RWPE2 (cell line): ENCODE measurements around the gene UBE3D.

Experiments used
- ATAC-seq: fragments of 200-7000 bp; cut with Tn5 transposase; 3 replicates; pipeline ENCODE4 v1.9.1; 2021; ENCODE audit warnings: low read depth
- DNase-seq: peaks from one replicate; pipeline ENCODE4 v3.0.0-alpha.2; 2020; ENCODE audit warnings: low spot score
- H3K27ac ChIP-seq: fragments of 450-650 bp; 2 replicates; pipeline ENCODE4 v1.5.1; 2017; ENCODE audit warnings: mild to moderate bottlenecking; ENCODE audit not compliant: poor library complexity, severe bottlenecking
- H3K27me3 ChIP-seq: fragments of 250-450 bp; sonication (Bioruptor Pico); 2 replicates; pipeline ENCODE4 v1.5.1; 2021; ENCODE audit warnings: mild to moderate bottlenecking, moderate library complexity; ENCODE audit not compliant: insufficient read depth, poor library complexity, severe bottlenecking
- H3K36me3 ChIP-seq: fragments of 250-450 bp; sonication (Bioruptor Pico); 2 replicates; pipeline ENCODE4 v1.5.1; 2020; ENCODE audit warnings: low read depth, mild to moderate bottlenecking, moderate library complexity
- H3K4me1 ChIP-seq: fragments of 250-450 bp; sonication (Bioruptor Pico); 2 replicates; pipeline ENCODE4 v1.5.1; 2021; ENCODE audit warnings: mild to moderate bottlenecking, moderate library complexity; ENCODE audit not compliant: insufficient read depth, poor library complexity, severe bottlenecking
- H3K4me3 ChIP-seq: fragments of 250-450 bp; sonication (Bioruptor Pico); 2 replicates; pipeline ENCODE4 v1.5.1; 2021; ENCODE audit warnings: mild to moderate bottlenecking, moderate library complexity; ENCODE audit not compliant: severe bottlenecking
- H3K9me3 ChIP-seq: fragments of 250-450 bp; sonication (Bioruptor Pico); 2 replicates; pipeline ENCODE4 v1.5.1; 2021; ENCODE audit warnings: mild to moderate bottlenecking, moderate library complexity; ENCODE audit not compliant: severe bottlenecking
- TF ChIP-seq, protein P1 (sequence below): fragments of 450-650 bp; IDR thresholded peaks from one replicate; pipeline ENCODE4 v1.5.1; 2017; ENCODE audit warnings: mild to moderate bottlenecking, moderate library complexity; ENCODE audit not compliant: poor library complexity, severe bottlenecking

Gene UBE3D

DNA sequence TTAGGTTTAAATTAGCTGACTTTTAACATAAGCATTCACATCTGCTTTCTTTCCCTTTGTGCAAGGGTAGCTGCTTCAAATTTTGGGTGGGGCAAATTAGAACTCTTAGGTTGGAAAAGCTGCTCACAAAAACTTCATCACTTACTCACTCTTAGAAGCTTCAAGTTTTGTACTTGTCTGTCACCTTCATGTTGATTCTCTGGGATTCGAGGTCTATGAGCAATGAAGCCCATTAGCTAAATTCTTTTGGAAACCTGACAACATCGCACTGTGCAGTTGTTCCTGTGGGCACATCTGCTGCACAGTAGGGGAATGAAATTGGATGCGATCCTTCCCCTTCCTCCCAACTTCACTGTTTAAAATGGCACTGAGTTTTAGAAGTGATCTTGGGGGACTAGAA lies 156.1 kb downstream of the UBE3D start:
- Histone ChIP-seq H3K27ac (no peak overlapping the region), H3K27me3 (no peaks in the 10 kb centered on the region), H3K36me3 (no peaks in the 10 kb centered on the region), H3K9me3 (no peaks in the 10 kb centered on the region), H3K4me3 (no peak overlapping the region), H3K4me1 (peaks cover 3% of the 10 kb centered on the region)
- DNase-seq (no peak), ATAC-seq (no peak)
- TF ChIP-seq, protein P1, sequence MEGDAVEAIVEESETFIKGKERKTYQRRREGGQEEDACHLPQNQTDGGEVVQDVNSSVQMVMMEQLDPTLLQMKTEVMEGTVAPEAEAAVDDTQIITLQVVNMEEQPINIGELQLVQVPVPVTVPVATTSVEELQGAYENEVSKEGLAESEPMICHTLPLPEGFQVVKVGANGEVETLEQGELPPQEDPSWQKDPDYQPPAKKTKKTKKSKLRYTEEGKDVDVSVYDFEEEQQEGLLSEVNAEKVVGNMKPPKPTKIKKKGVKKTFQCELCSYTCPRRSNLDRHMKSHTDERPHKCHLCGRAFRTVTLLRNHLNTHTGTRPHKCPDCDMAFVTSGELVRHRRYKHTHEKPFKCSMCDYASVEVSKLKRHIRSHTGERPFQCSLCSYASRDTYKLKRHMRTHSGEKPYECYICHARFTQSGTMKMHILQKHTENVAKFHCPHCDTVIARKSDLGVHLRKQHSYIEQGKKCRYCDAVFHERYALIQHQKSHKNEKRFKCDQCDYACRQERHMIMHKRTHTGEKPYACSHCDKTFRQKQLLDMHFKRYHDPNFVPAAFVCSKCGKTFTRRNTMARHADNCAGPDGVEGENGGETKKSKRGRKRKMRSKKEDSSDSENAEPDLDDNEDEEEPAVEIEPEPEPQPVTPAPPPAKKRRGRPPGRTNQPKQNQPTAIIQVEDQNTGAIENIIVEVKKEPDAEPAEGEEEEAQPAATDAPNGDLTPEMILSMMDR, result no peak

DNA sequence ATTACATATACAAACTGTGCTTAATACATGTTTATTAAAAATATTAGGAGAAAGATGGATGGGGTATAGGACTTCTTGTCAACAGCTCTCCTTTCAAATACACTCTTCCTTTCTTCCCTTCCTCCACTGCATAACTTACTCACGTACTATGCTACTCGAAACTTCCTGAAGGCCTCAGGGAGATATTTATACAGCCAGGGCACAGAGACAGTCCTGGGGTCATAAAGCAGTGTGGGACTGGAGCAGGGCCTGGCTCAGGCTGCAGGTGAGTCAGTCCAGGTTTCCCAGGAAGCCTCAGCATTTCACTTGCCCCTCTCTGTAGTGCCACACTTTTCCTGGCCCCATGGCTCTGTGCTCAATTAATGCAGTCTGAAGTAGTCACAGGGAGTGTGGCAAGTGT lies 157.0 kb downstream of the UBE3D start:
- DNase-seq (no peak), ATAC-seq (peak; percentile 36; the same call in 1 of the 3 replicates)
- no peaks in the 10 kb centered on the region for H3K9me3 ChIP-seq
- no peaks in the 10 kb centered on the region for H3K36me3 ChIP-seq
- H3K4me3 ChIP-seq, result no peak overlapping the region
- TF ChIP-seq, protein P1, result no peak
- H3K27ac ChIP-seq, result no peak overlapping the region
- H3K27me3 ChIP-seq, result no peaks in the 10 kb centered on the region
- H3K4me1 ChIP-seq, result peaks cover 3% of the 10 kb centered on the region

DNA sequence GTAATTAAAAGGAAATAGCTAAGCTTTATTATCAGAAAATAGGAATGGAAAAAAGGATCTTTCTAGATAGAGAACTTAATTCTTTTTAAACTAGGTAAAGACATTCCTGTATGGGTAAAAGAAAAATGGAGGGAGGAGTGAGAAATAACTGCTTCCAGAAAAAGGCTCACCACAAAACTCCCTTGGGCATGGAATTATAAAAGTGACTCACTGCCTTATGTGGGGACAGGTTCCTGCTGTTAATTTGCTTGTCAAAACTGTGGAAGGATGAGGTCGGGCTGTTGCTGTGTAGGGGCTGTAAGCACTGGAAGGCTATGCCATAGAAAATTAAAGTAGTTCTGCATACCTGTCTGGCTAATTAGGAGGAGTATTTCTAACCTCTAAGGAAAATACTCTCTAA lies 158.7 kb downstream of the UBE3D start:
- Histone ChIP-seq H3K4me3 (no peak overlapping the region), H3K27me3 (no peaks in the 10 kb centered on the region), H3K36me3 (no peaks in the 10 kb centered on the region), H3K9me3 (no peaks in the 10 kb centered on the region), H3K27ac (no peak overlapping the region), H3K4me1 (peaks cover 3% of the 10 kb centered on the region)
- TF ChIP-seq, protein P1, result no peak
- DNase-seq (no peak), ATAC-seq (peak; percentile 56)

DNA sequence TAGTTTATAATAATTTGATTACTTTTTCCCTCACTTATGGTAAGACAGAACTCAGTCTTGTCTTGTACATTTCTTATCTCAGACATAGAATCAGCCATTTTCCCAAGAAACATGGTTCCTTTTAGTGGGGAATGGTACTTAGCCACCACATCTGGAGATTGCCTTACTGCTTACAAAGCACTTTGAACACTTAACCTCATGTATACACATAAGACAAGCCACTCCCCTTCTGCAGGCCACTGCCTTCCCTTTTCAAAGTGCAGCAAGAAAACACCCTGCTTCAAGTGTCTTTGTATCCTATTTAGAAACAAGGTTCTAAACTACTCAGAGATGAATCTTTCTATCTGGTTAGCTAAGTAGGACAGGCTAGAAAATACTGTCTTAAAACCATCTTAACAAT lies 159.2 kb downstream of the UBE3D start:
- TF ChIP-seq, protein P1, result no peak
- no peak overlapping the region for H3K27ac ChIP-seq
- H3K36me3 ChIP-seq, result no peaks in the 10 kb centered on the region
- DNase-seq, result no peak
- ATAC-seq, result no peak
- H3K9me3 ChIP-seq, result no peaks in the 10 kb centered on the region
- no peaks in the 10 kb centered on the region for H3K27me3 ChIP-seq
- H3K4me1 ChIP-seq, result peaks cover 3% of the 10 kb centered on the region
- H3K4me3 ChIP-seq, result no peak overlapping the region

DNA sequence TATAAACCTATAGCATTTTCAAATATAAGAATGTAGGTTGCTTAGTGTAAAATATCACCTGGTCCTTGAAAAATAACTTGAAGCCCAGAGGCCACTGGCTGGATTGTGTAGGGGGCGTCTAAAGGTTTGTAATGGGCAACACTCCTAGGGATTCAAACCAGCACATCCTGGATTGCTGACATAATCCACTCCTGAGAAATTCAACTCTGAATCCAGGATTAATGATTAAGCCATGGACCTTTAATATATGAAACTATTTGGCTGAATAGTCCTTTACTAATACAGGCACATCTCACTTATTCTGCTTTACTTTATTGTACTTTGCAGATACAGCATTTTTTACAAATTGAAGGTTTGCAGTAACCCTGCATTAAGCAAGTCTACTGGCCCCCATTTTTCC lies 160.8 kb downstream of the UBE3D start:
- Histone ChIP-seq H3K27me3 (no peaks in the 10 kb centered on the region), H3K36me3 (no peaks in the 10 kb centered on the region), H3K4me1 (peaks cover 3% of the 10 kb centered on the region), H3K9me3 (no peaks in the 10 kb centered on the region), H3K27ac (no peak overlapping the region), H3K4me3 (no peak overlapping the region)
- TF ChIP-seq, protein P1, result no peak
- ATAC-seq, result no peak
- no peak for DNase-seq
